Activated CD8-positive, alpha-beta memory T cell treated with anti-CD3 and anti-CD28 coated beads, Interleukin-2, amount 50 U/mL, for 4 hours (primary cell): ENCODE results near the gene HBB.

Experiments
- DNase-seq: peaks from one replicate; pipeline ENCODE4 v3.0.0-alpha.2; 2020

Gene HBB

GRCh38 chr11:5224538-5225479 lies 2.1 kb downstream of the HBB start:
- DNase-seq = no peak

GRCh38 chr11:5223686-5224085 lies 3.2 kb downstream of the HBB start:
- DNase-seq = no peak

GRCh38 chr11:5223146-5223545 lies 3.7 kb downstream of the HBB start:
- DNase-seq = no peak

- no peak for DNase-seq
Observed at GRCh38 chr11:5210376-5210885, 16.4 kb downstream of the HBB start.

GRCh38 chr11:5204787-5205186 lies 22.1 kb downstream of the HBB start:
- DNase-seq = no peak

- DNase-seq = no peak
Observed at GRCh38 chr11:5203366-5203765, 23.5 kb downstream of the HBB start.

- no peak for DNase-seq
Observed at GRCh38 chr11:5200582-5200981, 26.3 kb downstream of the HBB start, which contains the start of gene OR51V1. TSS of gene OR51V1 (minus strand) at chr11:5200682. CDS start at chr11:5200682, 0 bp downstream.

GRCh38 chr11:5198285-5198684 lies 28.6 kb downstream of the HBB start:
- no peak for DNase-seq

- no peak for DNase-seq
Observed at GRCh38 chr11:5197536-5197935, 29.3 kb downstream of the HBB start.

- no peak for DNase-seq
Observed at GRCh38 chr11:5196731-5197130, 30.1 kb downstream of the HBB start.

- DNase-seq = no peak
Observed at GRCh38 chr11:5196067-5196466, 30.8 kb downstream of the HBB start.

GRCh38 chr11:5192738-5193137 lies 34.1 kb downstream of the HBB start:
- DNase-seq = no peak

GRCh38 chr11:5188201-5188600 lies 38.7 kb downstream of the HBB start:
- DNase-seq = no peak

GRCh38 chr11:5178046-5178837 lies 48.6 kb downstream of the HBB start:
- no peak for DNase-seq
